Spleen (tissue), 11 donors: ENCODE results near the gene SNRNP70. TPM values are rescaled to one million over a fixed set of nuclear protein-coding genes. Genes with fewer than 3 reads are reported as not detected.
A peak's percentile ranks its signal among the peaks of the same experiment; 100 is the strongest.

Source experiments
- DNase-seq: peaks from one replicate; pipeline ENCODE4 v3.0.0-alpha.2; 2020
- H3K27ac ChIP-seq, 8 donors: fragments of 200-600 bp; sonication (generic) in 7 of 8; 1 replicate in 4 of 8; 2 replicates in 4 of 8; pipeline versions ENCODE4 v1.5.0 to v1.8.0; 2016 to 2021; ENCODE audit warnings: inconsistent platforms in 4 of 8, mild to moderate bottlenecking in 4 of 8, moderate library complexity in 1 of 8
- H3K27me3 ChIP-seq, 7 donors: fragments of 200-600 bp; sonication (generic) in 6 of 7; replicated peaks in 1 of 7; 1 replicate in 4 of 7; 2 replicates in 3 of 7; pipeline versions ENCODE4 v1.5.0 to v1.8.0; 2016 to 2021; ENCODE audit warnings: inconsistent platforms in 3 of 7, mild to moderate bottlenecking in 1 of 7
- H3K36me3 ChIP-seq, 6 donors: fragments of 200-600 bp; sonication (generic) in 5 of 6; 1 replicate in 4 of 6; 2 replicates in 2 of 6; pipeline versions ENCODE4 v1.5.0 to v1.8.0; 2016 to 2021; ENCODE audit warnings: inconsistent platforms in 2 of 6
- H3K4me1 ChIP-seq, 6 donors: fragments of 200-600 bp; sonication (generic) in 5 of 6; 1 replicate in 3 of 6; 2 replicates in 3 of 6; pipeline versions ENCODE4 v1.5.0 to v1.8.0; 2016 to 2021; ENCODE audit warnings: inconsistent platforms in 3 of 6
- H3K4me3 ChIP-seq, 8 donors: fragments of 200-600 bp; sonication (generic) in 7 of 8; 1 replicate in 4 of 8; 2 replicates in 4 of 8; pipeline versions ENCODE4 v1.5.0 to v1.8.0; 2016 to 2021; ENCODE audit warnings: inconsistent platforms in 4 of 8, mild to moderate bottlenecking in 4 of 8, moderate library complexity in 2 of 8
- H3K9me3 ChIP-seq, 8 donors: fragments of 200-600 bp; sonication (generic) in 7 of 8; 1 replicate in 4 of 8; 2 replicates in 4 of 8; pipeline versions ENCODE4 v1.5.0 to v1.8.0; 2016 to 2021; ENCODE audit warnings: inconsistent platforms in 4 of 8
- POLR2A ChIP-seq, 3 donors: fragments of 450-650 bp; IDR thresholded peaks; one replicate each; pipeline ENCODE4 v1.5.1; 2017; ENCODE audit warnings: antibody characterized with exemption in 3 of 3, mild to moderate bottlenecking in 1 of 3
- POLR2AphosphoS5 ChIP-seq, 3 donors: sonication (generic); formaldehyde crosslinking; IDR thresholded peaks; one replicate each; pipeline ENCODE4 v1.5.1; 2017; ENCODE audit warnings: antibody characterized with exemption in 3 of 3
- WGBS, 5 donors: extraction: QIAGEN DNeasy Blood & Tissue Kit in 3 of 5; methylation state at CpG; one replicate each; pipeline versions ENCODE4 v1.1.5 to v1.1.7; 2013 to 2018; 5-methylcytosine and 5-hydroxymethylcytosine counted together
- intact Hi-C: fragments of 100-400 bp; cut with DNase I; formaldehyde crosslinking; loops from one replicate; pipeline ENCODE4 v1.15.0; 2023; ENCODE audit warnings: low total_unique reads
- polyA plus RNA-seq, 3 donors: library from polyadenylated mRNA; stranded (reverse); fragments of 200-250 nt; gene quantifications; one replicate each; pipeline ENCODE4 v1.2.1, GENCODE V29; 2013
- small RNA-seq, 4 donors: library from RNA; depleted of rRNA; stranded (forward); fragments of <200 nt; gene quantifications; one replicate each; pipeline ENCODE3, GENCODE V24; 2016
- total RNA-seq, 7 donors: library from RNA; depleted of rRNA in 3 of 7; stranded (reverse); fragments of >200 nt in 3 of 7; fragmentation: NEBNext Ultra II Directional in 4 of 7; extraction: Animal tissue kit (Norgen Biotek cat#: 25700) in 4 of 7; gene quantifications; one replicate each; pipeline versions ENCODE4 v1.1.0 to v1.2.1, GENCODE V29; 2016 to 2021
- TF ChIP-seq, protein P1 (sequence below), 11 experiments: fragments of 200-600 bp in 7 of 11; fragments of 450-650 bp in 4 of 11; sonication (generic) in 4 of 11; IDR thresholded peaks in 8 of 11; conservative IDR thresholded peaks in 3 of 11; 1 replicate in 7 of 11; 2 replicates in 4 of 11; pipeline versions ENCODE4 v1.4.0 to v1.8.0; 2016 to 2021; ENCODE audit warnings: antibody characterized with exemption in 11 of 11, inconsistent platforms in 4 of 11, mild to moderate bottlenecking in 1 of 11
- donor health status: healthy with polysubstance abuse.
- donor health status: DM: no; HTN: no; CAD: no; lungs with moderate emphysema.
- donor health status: DM: no; HTN: no; CAD: no.
- donor health status: Bipolar disorder and iron deficiency.
- donor health status: healthy.
- donor health status: DM: no; HTN: no; CAD: no.
- donor health status: DM: yes; HTN: yes; CAD: no.

The SNRNP70 gene
- total and polyA plus RNA-seq, 10 donors, result 198 to 559 (median 272) TPM

DNA sequence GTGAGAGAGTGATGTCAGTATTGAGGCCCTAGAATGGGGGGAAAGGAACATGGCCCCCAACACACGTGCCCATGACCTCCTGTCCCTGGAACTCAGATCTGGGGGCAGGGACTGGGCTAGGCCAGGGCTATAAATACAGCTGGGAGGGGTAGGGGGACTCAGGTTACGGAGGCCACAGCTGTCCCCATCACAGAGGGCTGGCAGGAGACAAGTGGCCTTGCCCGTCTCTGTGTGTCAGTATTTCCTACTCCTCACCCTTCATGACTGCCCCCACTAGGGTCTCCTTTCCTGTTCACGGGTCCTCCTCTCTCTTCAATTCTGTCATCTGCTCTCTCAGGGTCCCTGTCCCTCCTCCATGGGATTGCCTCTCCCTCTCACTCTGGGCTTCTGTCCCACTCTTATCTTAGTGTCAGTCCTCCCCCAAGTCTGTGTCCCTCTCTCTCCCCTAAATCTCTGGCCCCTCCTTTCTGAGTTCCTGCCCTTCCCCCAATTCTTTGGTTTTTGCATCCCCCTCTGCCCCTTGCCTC lies 70.6 kb downstream of the SNRNP70 start:
- H3K27me3 ChIP-seq, result peaks cover 0 to 64% (median 16%) of the 10 kb centered on the region in 7 donors
- no peak for DNase-seq
- H3K4me1 ChIP-seq, result peaks cover 3 to 38% (median 27%) of the 10 kb centered on the region in 6 donors
- H3K36me3 ChIP-seq, result no peaks in the 10 kb centered on the region
- WGBS, 5 donors, result 32 to 57% (median 40%) methylated on average over 4 of the region's 4 CpGs
- no peak overlapping the region for H3K27ac ChIP-seq
- intact Hi-C loops, result no loop called here
- TF ChIP-seq POLR2A (IDR thresholded peaks at IDR 0.05), result no peak
- TF ChIP-seq, protein P1, sequence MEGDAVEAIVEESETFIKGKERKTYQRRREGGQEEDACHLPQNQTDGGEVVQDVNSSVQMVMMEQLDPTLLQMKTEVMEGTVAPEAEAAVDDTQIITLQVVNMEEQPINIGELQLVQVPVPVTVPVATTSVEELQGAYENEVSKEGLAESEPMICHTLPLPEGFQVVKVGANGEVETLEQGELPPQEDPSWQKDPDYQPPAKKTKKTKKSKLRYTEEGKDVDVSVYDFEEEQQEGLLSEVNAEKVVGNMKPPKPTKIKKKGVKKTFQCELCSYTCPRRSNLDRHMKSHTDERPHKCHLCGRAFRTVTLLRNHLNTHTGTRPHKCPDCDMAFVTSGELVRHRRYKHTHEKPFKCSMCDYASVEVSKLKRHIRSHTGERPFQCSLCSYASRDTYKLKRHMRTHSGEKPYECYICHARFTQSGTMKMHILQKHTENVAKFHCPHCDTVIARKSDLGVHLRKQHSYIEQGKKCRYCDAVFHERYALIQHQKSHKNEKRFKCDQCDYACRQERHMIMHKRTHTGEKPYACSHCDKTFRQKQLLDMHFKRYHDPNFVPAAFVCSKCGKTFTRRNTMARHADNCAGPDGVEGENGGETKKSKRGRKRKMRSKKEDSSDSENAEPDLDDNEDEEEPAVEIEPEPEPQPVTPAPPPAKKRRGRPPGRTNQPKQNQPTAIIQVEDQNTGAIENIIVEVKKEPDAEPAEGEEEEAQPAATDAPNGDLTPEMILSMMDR (IDR thresholded peaks at IDR 0.05 in 8 of 11, conservative IDR thresholded peaks at IDR 0.05 in 3 of 11), result no peak
- no peak for TF ChIP-seq POLR2AphosphoS5 (IDR thresholded peaks at IDR 0.05)
- H3K9me3 ChIP-seq, result peaks cover 0 to 6% (median 0%) of the 10 kb centered on the region in 8 donors
- no peak overlapping the region for H3K4me3 ChIP-seq

DNA sequence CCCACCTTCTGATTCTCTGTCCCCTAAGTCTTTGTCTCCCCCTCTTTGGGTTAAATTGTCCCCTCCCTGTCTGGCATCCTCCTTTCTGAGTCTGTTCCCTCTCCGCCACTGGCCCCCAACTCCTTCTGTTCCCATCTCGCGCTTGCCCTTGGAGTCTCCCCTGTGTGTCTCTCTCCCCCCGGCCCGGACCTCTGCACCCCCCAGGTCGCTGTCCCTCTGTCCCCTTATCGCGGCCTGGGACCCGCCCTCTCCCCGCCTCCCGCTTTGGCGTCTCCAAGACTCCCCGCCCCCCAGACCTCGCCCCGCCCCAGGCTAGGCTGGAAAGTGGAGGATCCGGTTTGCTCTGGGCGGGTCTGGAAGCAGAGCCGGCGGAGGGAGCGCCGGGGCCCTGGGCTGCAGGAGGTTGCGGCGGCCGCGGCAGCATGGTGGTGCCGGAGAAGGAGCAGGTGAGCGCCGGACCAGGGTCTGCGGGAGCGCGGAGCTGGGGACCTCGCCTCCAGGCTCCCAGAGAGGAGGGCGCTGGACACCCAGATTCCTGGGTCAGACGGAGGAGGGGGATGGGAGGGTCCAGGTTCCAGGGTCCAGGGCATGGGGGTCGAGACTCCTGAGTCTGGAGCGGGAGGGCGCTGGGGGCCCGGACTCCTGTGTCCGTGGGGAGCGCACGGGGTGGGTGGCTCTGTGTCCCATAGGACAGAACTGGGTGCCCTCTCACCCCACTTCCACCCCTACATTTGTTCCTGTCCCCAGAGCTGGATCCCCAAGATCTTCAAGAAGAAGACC lies 72.4 kb downstream of the SNRNP70 start, which contains the start of gene TRPM4:
TRPM4 (plus strand) TSS at position 348 of the 780 bp plus-strand sequence; CDS start at position 423, 75 bp downstream.
- Histone ChIP-seq H3K9me3 (no peaks in the 10 kb centered on the region), H3K27me3 (peaks cover 0 to 51% (median 10%) of the 10 kb centered on the region in 7 donors), H3K36me3 (no peaks in the 10 kb centered on the region), H3K4me3 (peak within 1 kb of the TSS; percentile 33 to 79 (median 56)), H3K27ac (peak within 1 kb of the TSS in 7 of 8 donors; percentile 1 to 75 (median 51)), H3K4me1 (peaks cover 3 to 24% (median 14%) of the 10 kb centered on the region in 6 donors)
- 1 to 2% (median 2%) methylated on average over 31 to 41 of the region's 41 CpGs for WGBS, 5 donors
- intact Hi-C loops, result no loop called here
- TF ChIP-seq, protein P1 (IDR thresholded peaks at IDR 0.05 in 8 of 11, conservative IDR thresholded peaks at IDR 0.05 in 3 of 11), result no peak
- peak; percentile 36 to 81 (median 78) for TF ChIP-seq POLR2AphosphoS5 (IDR thresholded peaks at IDR 0.05)
- peak; percentile 86 for DNase-seq

Small RNAs within 50 kb of the gene (small RNA-seq; reads per million reads assigned to genes)
- gene RN7SL708P, result 0 reads per million in 4 donors

Other genes starting within 250 kb of the SNRNP70 start
- 10 to 100 TPM in 3 of 7 donors, 1 to 10 TPM in 4; 2.4 to 14.7 (median 8.1) TPM for gene HSD17B14, start 249.0 kb upstream of the SNRNP70 start, total RNA-seq
- 10 to 100 TPM; 10.1 to 16.5 (median 11.2) TPM for gene HSD17B14, start 249.0 kb upstream of the SNRNP70 start, polyA plus RNA-seq
- gene PLEKHA4, start 216.8 kb upstream of the SNRNP70 start, total RNA-seq, result 10 to 100 TPM in 6 of 7 donors, 1 to 10 TPM in 1; 8.6 to 24.2 (median 16.0) TPM
- gene PLEKHA4, start 216.8 kb upstream of the SNRNP70 start, polyA plus RNA-seq, result 10 to 100 TPM; 12.2 to 20.6 (median 13.8) TPM
- gene PPP1R15A, start 213.0 kb upstream of the SNRNP70 start, total RNA-seq, result 10 to 100 TPM; 30.2 to 74.2 (median 47.6) TPM
- gene PPP1R15A, start 213.0 kb upstream of the SNRNP70 start, polyA plus RNA-seq, result 10 to 100 TPM; 18.5 to 54.5 (median 21.5) TPM
- gene TULP2, start 186.7 kb upstream of the SNRNP70 start, total RNA-seq, result 1 to 10 TPM in 3 of 7 donors, under 1 TPM in 3, not detected in 1; 0.34 to 5.0 (median 1.3) TPM
- gene TULP2, start 186.7 kb upstream of the SNRNP70 start, polyA plus RNA-seq, result under 1 TPM in 2 of 3 donors, not detected in 1; 0.14 to 0.32 TPM
- 100 to 1,000 TPM; 217 to 321 (median 268) TPM for gene NUCB1, start 185.1 kb upstream of the SNRNP70 start, total RNA-seq
- 100 to 1,000 TPM in 1 of 3 donors, 10 to 100 TPM in 2; 67.6 to 125 (median 72.4) TPM for gene NUCB1, start 185.1 kb upstream of the SNRNP70 start, polyA plus RNA-seq
- gene DHDH, start 151.8 kb upstream of the SNRNP70 start, total RNA-seq, result 1 to 10 TPM in 4 of 7 donors, under 1 TPM in 2, not detected in 1; 0.51 to 4.5 (median 2.5) TPM
- gene DHDH, start 151.8 kb upstream of the SNRNP70 start, polyA plus RNA-seq, result 1 to 10 TPM; 1.2 to 2.6 (median 1.2) TPM
- gene BAX, start 130.6 kb upstream of the SNRNP70 start, total RNA-seq, result 100 to 1,000 TPM in 6 of 7 donors, 10 to 100 TPM in 1; 65.9 to 158 (median 113) TPM
- 100 to 1,000 TPM; 131 to 219 (median 177) TPM for gene BAX, start 130.6 kb upstream of the SNRNP70 start, polyA plus RNA-seq
- gene FTL, start 120.1 kb upstream of the SNRNP70 start, total RNA-seq, result over 10,000 TPM in 2 of 7 donors, 1,000 to 10,000 TPM in 5; 4,960 to 10,995 (median 6,703) TPM
- over 10,000 TPM in 1 of 3 donors, 1,000 to 10,000 TPM in 2; 5,646 to 14,078 (median 8,665) TPM for gene FTL, start 120.1 kb upstream of the SNRNP70 start, polyA plus RNA-seq
- 10 to 100 TPM; 23.3 to 47.1 (median 32.1) TPM for gene GYS1, start 92.1 kb upstream of the SNRNP70 start, total RNA-seq
- gene GYS1, start 92.1 kb upstream of the SNRNP70 start, polyA plus RNA-seq, result 10 to 100 TPM; 11.9 to 20.0 (median 15.1) TPM
- 10 to 100 TPM; 32.0 to 46.9 (median 38.4) TPM for gene RUVBL2, start 91.6 kb upstream of the SNRNP70 start, total RNA-seq
- 10 to 100 TPM; 46.7 to 58.4 (median 53.5) TPM for gene RUVBL2, start 91.6 kb upstream of the SNRNP70 start, polyA plus RNA-seq
- under 1 TPM in 1 of 7 donors, not detected in 6; 0.79 TPM for gene LHB, start 68.4 kb upstream of the SNRNP70 start, total RNA-seq
- 1 to 10 TPM in 2 of 3 donors, under 1 TPM in 1; 0.50 to 1.5 (median 1.5) TPM for gene LHB, start 68.4 kb upstream of the SNRNP70 start, polyA plus RNA-seq
- gene CGB3, start 61.1 kb upstream of the SNRNP70 start, total RNA-seq, result not detected
- not detected for gene CGB3, start 61.1 kb upstream of the SNRNP70 start, polyA plus RNA-seq
- not detected for gene CGB2, start 53.6 kb upstream of the SNRNP70 start, total RNA-seq
- not detected for gene CGB2, start 53.6 kb upstream of the SNRNP70 start, polyA plus RNA-seq
- gene CGB1, start 48.6 kb upstream of the SNRNP70 start, total RNA-seq, result not detected
- under 1 TPM in 1 of 3 donors, not detected in 2; 0.35 TPM for gene CGB1, start 48.6 kb upstream of the SNRNP70 start, polyA plus RNA-seq
- gene CGB5, start 41.6 kb upstream of the SNRNP70 start, total RNA-seq, result not detected
- not detected for gene CGB5, start 41.6 kb upstream of the SNRNP70 start, polyA plus RNA-seq
- gene CGB8, start 36.3 kb upstream of the SNRNP70 start, total RNA-seq, result not detected
- gene CGB8, start 36.3 kb upstream of the SNRNP70 start, polyA plus RNA-seq, result not detected
- gene CGB7, start 27.7 kb upstream of the SNRNP70 start, total RNA-seq, result not detected
- gene CGB7, start 27.7 kb upstream of the SNRNP70 start, polyA plus RNA-seq, result under 1 TPM in 2 of 3 donors, not detected in 1; 0.03 to 0.06 TPM
- gene NTF4, start 20.6 kb upstream of the SNRNP70 start, total RNA-seq, result not detected
- gene NTF4, start 20.6 kb upstream of the SNRNP70 start, polyA plus RNA-seq, result not detected
- gene KCNA7, start 12.8 kb upstream of the SNRNP70 start, total RNA-seq, result not detected
- gene KCNA7, start 12.8 kb upstream of the SNRNP70 start, polyA plus RNA-seq, result under 1 TPM in 1 of 3 donors, not detected in 2; 0.02 TPM
- 1 to 10 TPM; 2.7 to 9.6 (median 5.5) TPM for gene LIN7B, start 28.9 kb downstream of the SNRNP70 start, total RNA-seq
- gene LIN7B, start 28.9 kb downstream of the SNRNP70 start, polyA plus RNA-seq, result 1 to 10 TPM; 7.2 to 9.5 (median 9.2) TPM
- 1 to 10 TPM in 4 of 7 donors, under 1 TPM in 2, not detected in 1; 0.70 to 5.4 (median 1.6) TPM for gene C19orf73, start 33.7 kb downstream of the SNRNP70 start, total RNA-seq
- gene C19orf73, start 33.7 kb downstream of the SNRNP70 start, polyA plus RNA-seq, result 1 to 10 TPM; 3.9 to 5.5 (median 4.2) TPM
- 1 to 10 TPM; 3.6 to 9.5 (median 5.4) TPM for gene PPFIA3, start 34.1 kb downstream of the SNRNP70 start, total RNA-seq
- gene PPFIA3, start 34.1 kb downstream of the SNRNP70 start, polyA plus RNA-seq, result 10 to 100 TPM in 1 of 3 donors, 1 to 10 TPM in 2; 6.9 to 17.2 (median 8.4) TPM
- under 1 TPM in 2 of 7 donors, not detected in 5; 0.27 to 0.47 TPM for gene HRC, start 69.9 kb downstream of the SNRNP70 start, total RNA-seq
- under 1 TPM; 0.07 to 0.27 (median 0.22) TPM for gene HRC, start 69.9 kb downstream of the SNRNP70 start, polyA plus RNA-seq
- gene TRPM4, start 72.3 kb downstream of the SNRNP70 start, total RNA-seq, result 10 to 100 TPM in 5 of 7 donors, 1 to 10 TPM in 2; 3.6 to 28.7 (median 13.2) TPM
- gene TRPM4, start 72.3 kb downstream of the SNRNP70 start, polyA plus RNA-seq, result 10 to 100 TPM in 1 of 3 donors, 1 to 10 TPM in 2; 3.3 to 18.7 (median 4.6) TPM
- 1 to 10 TPM; 2.1 to 6.9 (median 5.0) TPM for gene SLC6A16, start 239.7 kb downstream of the SNRNP70 start, total RNA-seq
- 1 to 10 TPM; 2.7 to 5.0 (median 2.7) TPM for gene SLC6A16, start 239.7 kb downstream of the SNRNP70 start, polyA plus RNA-seq
- gene CD37, start 250.0 kb downstream of the SNRNP70 start, total RNA-seq, result 100 to 1,000 TPM; 297 to 516 (median 398) TPM
- 100 to 1,000 TPM; 401 to 452 (median 405) TPM for gene CD37, start 250.0 kb downstream of the SNRNP70 start, polyA plus RNA-seq